Measurements from ENCODE around the gene OR2M5. TPM values are rescaled to one million over a fixed set of nuclear protein-coding genes. Genes with fewer than 3 reads are reported as not detected.

Gene OR2M5
- total RNA-seq, 1 donor from 2014 or later, result not detected

DNA sequence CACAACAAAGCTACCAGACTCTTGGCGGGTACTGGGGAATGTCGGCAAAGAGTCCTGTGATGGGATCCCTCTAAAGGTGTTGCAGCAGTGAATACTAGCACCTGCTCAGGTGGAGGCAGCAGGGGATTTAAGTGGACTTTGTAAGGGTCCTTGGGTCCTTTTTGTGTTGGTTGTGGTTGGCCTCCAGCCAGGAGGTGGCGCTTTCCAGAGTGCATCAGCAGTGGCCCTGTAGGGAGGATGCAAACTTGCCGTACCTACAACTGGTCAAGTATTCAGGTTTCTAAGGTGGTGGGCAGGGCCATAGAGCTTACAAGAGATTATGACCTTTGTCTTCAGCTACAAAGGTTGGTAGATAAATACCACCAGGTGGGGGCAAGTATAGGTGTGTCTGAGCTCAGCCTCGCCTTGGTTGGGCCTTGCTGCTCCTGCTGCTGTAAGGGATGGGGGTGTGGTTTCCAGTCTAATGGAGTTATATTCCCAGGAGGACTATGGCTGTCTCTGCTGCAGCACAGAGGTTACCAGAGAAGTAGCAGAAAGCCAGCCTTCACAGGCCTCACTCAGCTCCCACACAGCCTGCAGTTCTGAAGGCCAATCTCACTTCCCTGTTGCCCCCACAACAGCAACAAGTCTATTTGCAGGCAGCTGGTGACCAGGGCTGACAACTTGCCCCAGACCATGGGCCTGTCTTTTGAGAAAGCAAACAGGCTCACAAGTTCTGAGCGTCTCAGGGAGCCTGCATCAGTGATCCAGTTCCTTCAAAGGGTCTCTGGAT is 7.3 kb downstream of the OR2M5 start:
- Histone ChIP-seq H3K4me2 (ENCODE audit: low read length) (no peak overlapping the region), H2AFZ (ENCODE audit: low read depth, low read length) (no peak overlapping the region), H4K20me1 (ENCODE audit: insufficient read depth, low read length) (no peaks in the 10 kb centered on the region), H3K27ac (ENCODE audit: low read depth, low read length) (no peak overlapping the region), H3K79me2 (ENCODE audit: insufficient read depth, low read length) (no peaks in the 10 kb centered on the region), H3K4me3 (ENCODE audit: insufficient read depth, low read depth, low read length) (no peak overlapping the region), H3K4me1 (ENCODE audit: insufficient read depth, low read length) (no peaks in the 10 kb centered on the region), H3K27me3 (ENCODE audit: insufficient read depth, low read length) (no peaks in the 10 kb centered on the region), H3K9ac (ENCODE audit: low read length) (no peak overlapping the region), H3K36me3 (ENCODE audit: insufficient read depth, low read length) (no peaks in the 10 kb centered on the region), H3K9me3 (ENCODE audit: insufficient read depth, low read depth, low read length) (peaks cover 6% of the 10 kb centered on the region)
- H3K4me1 Mint-ChIP-seq (ENCODE audit: low read depth, unreplicated experiment), result no peaks in the 10 kb centered on the region
- H3K4me3 Mint-ChIP-seq (ENCODE audit: unreplicated experiment), result no peak overlapping the region
- H3K9me3 Mint-ChIP-seq (ENCODE audit: unreplicated experiment), result peaks cover 5% of the 10 kb centered on the region
- TF ChIP-seq, protein P1, sequence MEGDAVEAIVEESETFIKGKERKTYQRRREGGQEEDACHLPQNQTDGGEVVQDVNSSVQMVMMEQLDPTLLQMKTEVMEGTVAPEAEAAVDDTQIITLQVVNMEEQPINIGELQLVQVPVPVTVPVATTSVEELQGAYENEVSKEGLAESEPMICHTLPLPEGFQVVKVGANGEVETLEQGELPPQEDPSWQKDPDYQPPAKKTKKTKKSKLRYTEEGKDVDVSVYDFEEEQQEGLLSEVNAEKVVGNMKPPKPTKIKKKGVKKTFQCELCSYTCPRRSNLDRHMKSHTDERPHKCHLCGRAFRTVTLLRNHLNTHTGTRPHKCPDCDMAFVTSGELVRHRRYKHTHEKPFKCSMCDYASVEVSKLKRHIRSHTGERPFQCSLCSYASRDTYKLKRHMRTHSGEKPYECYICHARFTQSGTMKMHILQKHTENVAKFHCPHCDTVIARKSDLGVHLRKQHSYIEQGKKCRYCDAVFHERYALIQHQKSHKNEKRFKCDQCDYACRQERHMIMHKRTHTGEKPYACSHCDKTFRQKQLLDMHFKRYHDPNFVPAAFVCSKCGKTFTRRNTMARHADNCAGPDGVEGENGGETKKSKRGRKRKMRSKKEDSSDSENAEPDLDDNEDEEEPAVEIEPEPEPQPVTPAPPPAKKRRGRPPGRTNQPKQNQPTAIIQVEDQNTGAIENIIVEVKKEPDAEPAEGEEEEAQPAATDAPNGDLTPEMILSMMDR (IDR thresholded peaks at IDR 0.05; ENCODE audit: insufficient read depth, low read depth, low read length), result no peak
- no peak for TF ChIP-seq EZH2 (IDR thresholded peaks at IDR 0.05; ENCODE audit: insufficient read depth, low read length)
- no peak for FAIRE-seq
- no peak for DNase-seq (ENCODE audit: low read depth)
- no peaks in the 10 kb centered on the region for H3K27me3 Mint-ChIP-seq (ENCODE audit: low read depth, unreplicated experiment)
- H3K36me3 Mint-ChIP-seq (ENCODE audit: low read depth, unreplicated experiment), result no peaks in the 10 kb centered on the region
- H3K27ac Mint-ChIP-seq (ENCODE audit: unreplicated experiment), result no peak overlapping the region

DNA sequence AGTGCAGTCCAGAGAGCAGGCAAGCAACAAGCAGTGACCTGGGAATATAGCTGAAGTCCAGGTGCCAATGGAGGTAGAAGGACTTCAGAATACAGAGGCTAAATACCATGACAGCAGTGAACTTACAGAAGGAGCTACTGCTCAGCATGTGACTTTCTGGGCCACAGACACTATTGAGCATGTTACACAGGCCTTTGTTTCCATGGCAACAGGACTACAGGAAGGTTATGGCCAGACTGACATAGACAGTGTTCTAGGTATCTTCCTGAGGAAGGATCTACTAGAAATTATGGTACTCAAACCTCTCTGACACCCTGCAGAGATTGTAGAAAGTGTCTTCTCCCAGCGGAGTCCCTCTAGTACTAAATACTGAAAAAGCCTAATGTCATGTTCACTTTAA is 11.0 kb downstream of the OR2M5 start:
- Histone ChIP-seq H3K4me3 (ENCODE audit: insufficient read depth, low read depth, low read length) (no peak overlapping the region), H3K4me1 (ENCODE audit: insufficient read depth, low read length) (no peaks in the 10 kb centered on the region), H3K36me3 (ENCODE audit: insufficient read depth, low read length) (no peaks in the 10 kb centered on the region), H3K79me2 (ENCODE audit: insufficient read depth, low read length) (no peaks in the 10 kb centered on the region), H3K4me2 (ENCODE audit: low read length) (no peak overlapping the region), H3K27ac (ENCODE audit: low read depth, low read length) (no peak overlapping the region), H4K20me1 (ENCODE audit: insufficient read depth, low read length) (no peaks in the 10 kb centered on the region), H2AFZ (ENCODE audit: low read depth, low read length) (no peak overlapping the region), H3K27me3 (ENCODE audit: insufficient read depth, low read length) (no peaks in the 10 kb centered on the region), H3K9ac (ENCODE audit: low read length) (no peak overlapping the region), H3K9me3 (ENCODE audit: insufficient read depth, low read depth, low read length) (peaks cover 4% of the 10 kb centered on the region)
- DNase-seq (ENCODE audit: low read depth) (no peak), FAIRE-seq (no peak)
- no peaks in the 10 kb centered on the region for H3K4me1 Mint-ChIP-seq (ENCODE audit: low read depth, unreplicated experiment)
- no peak overlapping the region for H3K4me3 Mint-ChIP-seq (ENCODE audit: unreplicated experiment)
- H3K9me3 Mint-ChIP-seq (ENCODE audit: unreplicated experiment), result peaks cover 5% of the 10 kb centered on the region
- no peaks in the 10 kb centered on the region for H3K27me3 Mint-ChIP-seq (ENCODE audit: low read depth, unreplicated experiment)
- H3K27ac Mint-ChIP-seq (ENCODE audit: unreplicated experiment), result no peak overlapping the region
- no peak for TF ChIP-seq EZH2 (IDR thresholded peaks at IDR 0.05; ENCODE audit: insufficient read depth, low read length)
- no peaks in the 10 kb centered on the region for H3K36me3 Mint-ChIP-seq (ENCODE audit: low read depth, unreplicated experiment)

DNA sequence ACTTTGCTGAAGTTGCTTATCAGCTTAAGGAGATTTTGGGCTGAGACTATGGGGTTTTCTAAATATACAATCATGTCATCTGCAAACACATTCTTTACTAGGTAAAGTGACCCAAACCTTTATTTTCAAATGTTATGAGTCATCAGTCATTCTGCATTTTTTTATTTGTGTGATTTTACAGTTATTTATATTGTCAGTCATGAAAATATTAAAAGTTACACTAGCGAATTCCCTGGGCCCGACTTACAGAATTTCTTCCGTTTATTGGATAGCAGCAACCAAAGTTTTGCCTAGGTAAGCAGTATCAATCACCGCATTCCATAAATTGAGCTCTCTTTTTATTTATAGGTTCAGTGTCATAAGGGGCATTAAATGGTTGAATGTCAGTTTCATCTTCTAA is 13.8 kb downstream of the OR2M5 start:
- Mint-ChIP-seq H3K9me3 (ENCODE audit: unreplicated experiment) (no peaks in the 10 kb centered on the region), H3K36me3 (ENCODE audit: low read depth, unreplicated experiment) (no peaks in the 10 kb centered on the region), H3K27ac (ENCODE audit: unreplicated experiment) (no peak overlapping the region), H3K27me3 (ENCODE audit: low read depth, unreplicated experiment) (no peaks in the 10 kb centered on the region), H3K4me1 (ENCODE audit: low read depth, unreplicated experiment) (no peaks in the 10 kb centered on the region), H3K4me3 (ENCODE audit: unreplicated experiment) (no peak overlapping the region)
- Histone ChIP-seq H4K20me1 (ENCODE audit: insufficient read depth, low read length) (no peaks in the 10 kb centered on the region), H3K9me3 (ENCODE audit: insufficient read depth, low read depth, low read length) (no peaks in the 10 kb centered on the region), H3K79me2 (ENCODE audit: insufficient read depth, low read length) (no peaks in the 10 kb centered on the region), H3K27me3 (ENCODE audit: insufficient read depth, low read length) (no peaks in the 10 kb centered on the region), H3K27ac (ENCODE audit: low read depth, low read length) (no peak overlapping the region), H3K4me1 (ENCODE audit: insufficient read depth, low read length) (no peaks in the 10 kb centered on the region), H3K4me2 (ENCODE audit: low read length) (no peak overlapping the region), H3K36me3 (ENCODE audit: insufficient read depth, low read length) (no peaks in the 10 kb centered on the region), H2AFZ (ENCODE audit: low read depth, low read length) (no peak overlapping the region), H3K4me3 (ENCODE audit: insufficient read depth, low read depth, low read length) (no peak overlapping the region), H3K9ac (ENCODE audit: low read length) (no peak overlapping the region)
- TF ChIP-seq, protein P1 (IDR thresholded peaks at IDR 0.05; ENCODE audit: insufficient read depth, low read depth, low read length), result no peak
- TF ChIP-seq EZH2 (IDR thresholded peaks at IDR 0.05; ENCODE audit: insufficient read depth, low read length), result no peak
- FAIRE-seq, result no peak
- DNase-seq (ENCODE audit: low read depth), result no peak

Data from astrocyte (in vitro differentiated cells and primary cell).